ENCODE measurements around the gene CFAP46. TPM values are rescaled to one million over a fixed set of nuclear protein-coding genes. Genes with fewer than 3 reads are reported as not detected.

CFAP46 gene
- total RNA-seq, 1 donor from 2014 or later: 10.9 TPM

DNA sequence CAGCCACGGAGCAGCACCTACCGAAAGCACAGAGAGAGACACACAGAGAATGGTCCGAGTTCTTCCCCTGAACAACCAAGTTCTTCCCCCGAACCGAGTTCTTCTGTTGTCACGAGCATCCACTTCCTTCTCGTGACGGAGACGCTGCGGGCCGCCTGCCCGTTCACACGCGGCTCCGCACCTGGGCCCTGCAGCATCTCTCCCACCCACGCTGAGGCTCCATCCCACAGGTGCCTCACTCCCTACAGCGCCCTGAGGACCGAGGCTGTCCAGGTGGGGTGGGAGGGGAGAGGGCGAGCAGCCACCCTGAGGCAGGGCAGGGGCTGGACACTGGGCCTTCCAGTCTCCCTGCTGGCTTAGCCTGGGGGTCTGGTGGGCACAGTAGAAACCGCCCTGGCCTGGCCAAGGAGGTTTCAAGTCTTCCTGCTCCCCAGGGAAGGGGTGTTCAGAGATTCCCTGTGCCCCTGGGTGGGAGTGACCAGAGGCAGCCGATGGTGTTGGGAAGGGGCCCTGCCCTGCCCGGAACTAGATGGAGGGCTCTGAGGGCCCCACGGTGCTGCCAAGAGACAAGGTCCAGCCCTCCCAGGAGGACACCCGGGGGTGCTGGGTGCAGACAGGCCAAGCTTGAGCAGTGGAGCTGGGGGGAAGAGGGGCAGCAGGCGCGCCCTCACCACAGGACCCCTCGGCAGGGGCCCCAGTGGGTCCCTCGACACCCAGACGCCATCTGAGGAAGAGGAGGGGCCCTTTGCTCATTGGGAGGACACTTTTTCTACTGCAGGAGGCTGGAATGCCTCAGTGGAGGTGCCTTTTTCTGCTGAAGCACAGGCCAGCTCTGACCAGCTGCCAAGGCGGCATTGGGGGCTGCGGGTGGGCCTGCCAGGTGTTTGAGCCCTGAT lies 151.2 kb downstream of the CFAP46 start:
- Mint-ChIP-seq H3K27ac (no peak overlapping the region), H3K36me3 (no peaks in the 10 kb centered on the region), H3K27me3 (peaks cover 34% of the 10 kb centered on the region), H3K4me3 (no peak overlapping the region), H3K9me3 (no peaks in the 10 kb centered on the region), H3K4me1 (ENCODE audit: unreplicated experiment) (no peaks in the 10 kb centered on the region)
- TF ChIP-seq, protein P1, sequence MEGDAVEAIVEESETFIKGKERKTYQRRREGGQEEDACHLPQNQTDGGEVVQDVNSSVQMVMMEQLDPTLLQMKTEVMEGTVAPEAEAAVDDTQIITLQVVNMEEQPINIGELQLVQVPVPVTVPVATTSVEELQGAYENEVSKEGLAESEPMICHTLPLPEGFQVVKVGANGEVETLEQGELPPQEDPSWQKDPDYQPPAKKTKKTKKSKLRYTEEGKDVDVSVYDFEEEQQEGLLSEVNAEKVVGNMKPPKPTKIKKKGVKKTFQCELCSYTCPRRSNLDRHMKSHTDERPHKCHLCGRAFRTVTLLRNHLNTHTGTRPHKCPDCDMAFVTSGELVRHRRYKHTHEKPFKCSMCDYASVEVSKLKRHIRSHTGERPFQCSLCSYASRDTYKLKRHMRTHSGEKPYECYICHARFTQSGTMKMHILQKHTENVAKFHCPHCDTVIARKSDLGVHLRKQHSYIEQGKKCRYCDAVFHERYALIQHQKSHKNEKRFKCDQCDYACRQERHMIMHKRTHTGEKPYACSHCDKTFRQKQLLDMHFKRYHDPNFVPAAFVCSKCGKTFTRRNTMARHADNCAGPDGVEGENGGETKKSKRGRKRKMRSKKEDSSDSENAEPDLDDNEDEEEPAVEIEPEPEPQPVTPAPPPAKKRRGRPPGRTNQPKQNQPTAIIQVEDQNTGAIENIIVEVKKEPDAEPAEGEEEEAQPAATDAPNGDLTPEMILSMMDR (conservative IDR thresholded peaks at IDR 0.05): no peak
- DNase-seq (ENCODE audit: extremely low spot score, unreplicated experiment): no peak

DNA sequence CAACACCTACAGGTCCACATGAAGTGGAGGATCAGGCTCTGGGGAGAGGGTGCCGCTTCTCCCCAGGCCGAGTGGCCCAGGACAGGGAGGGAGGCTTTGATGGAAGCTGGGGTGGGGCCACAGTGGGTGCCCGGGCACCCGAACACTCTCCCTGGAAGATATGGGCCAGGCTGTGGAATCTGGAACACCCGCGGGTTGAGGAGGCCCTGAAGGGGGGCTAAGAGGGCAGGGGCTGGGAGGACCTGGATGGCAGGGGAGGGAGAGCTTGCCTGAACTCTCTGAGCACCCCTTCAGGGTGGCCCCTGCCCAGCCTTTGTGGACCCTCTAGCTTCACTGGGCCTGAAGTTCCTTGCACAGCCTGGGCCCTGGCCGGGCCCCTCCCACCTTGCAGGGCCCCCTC lies 151.9 kb downstream of the CFAP46 start:
- H3K4me3 Mint-ChIP-seq: no peak overlapping the region
- H3K27ac Mint-ChIP-seq: no peak overlapping the region
- H3K27me3 Mint-ChIP-seq: peaks cover 31% of the 10 kb centered on the region
- H3K9me3 Mint-ChIP-seq: no peaks in the 10 kb centered on the region
- no peaks in the 10 kb centered on the region for H3K4me1 Mint-ChIP-seq (ENCODE audit: unreplicated experiment)
- no peak for DNase-seq (ENCODE audit: extremely low spot score, unreplicated experiment)
- no peaks in the 10 kb centered on the region for H3K36me3 Mint-ChIP-seq
- TF ChIP-seq, protein P1 (conservative IDR thresholded peaks at IDR 0.05): no peak

DNA sequence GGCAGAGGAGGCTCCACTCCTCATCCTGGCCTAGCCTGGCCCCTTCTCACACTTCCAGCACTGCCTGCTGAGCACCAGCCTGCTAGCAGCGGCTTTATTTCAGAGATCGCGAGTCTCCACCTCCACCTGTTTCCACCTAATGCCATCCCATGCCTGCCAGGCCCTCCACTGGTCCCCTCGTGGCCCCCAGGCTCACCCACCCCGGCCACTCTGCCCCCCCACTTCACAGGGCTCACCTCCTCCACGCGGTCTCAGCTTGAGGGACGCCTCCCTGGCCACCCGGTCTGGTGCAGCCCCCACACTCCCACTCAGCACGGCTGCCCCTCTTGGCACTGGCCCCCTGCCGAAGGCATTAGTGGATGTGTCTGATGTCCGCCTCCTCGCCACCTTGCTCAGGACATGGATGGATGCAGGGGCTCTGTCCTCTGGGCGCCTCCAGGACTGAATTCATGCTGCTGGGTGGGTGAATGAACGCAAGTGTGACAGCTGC lies 152.7 kb downstream of the CFAP46 start:
- Mint-ChIP-seq H3K27ac (no peak overlapping the region), H3K9me3 (no peaks in the 10 kb centered on the region), H3K4me1 (ENCODE audit: unreplicated experiment) (no peaks in the 10 kb centered on the region), H3K4me3 (no peak overlapping the region), H3K36me3 (no peaks in the 10 kb centered on the region), H3K27me3 (peaks cover 31% of the 10 kb centered on the region)
- TF ChIP-seq, protein P1 (conservative IDR thresholded peaks at IDR 0.05): no peak
- no peak for DNase-seq (ENCODE audit: extremely low spot score, unreplicated experiment)

DNA sequence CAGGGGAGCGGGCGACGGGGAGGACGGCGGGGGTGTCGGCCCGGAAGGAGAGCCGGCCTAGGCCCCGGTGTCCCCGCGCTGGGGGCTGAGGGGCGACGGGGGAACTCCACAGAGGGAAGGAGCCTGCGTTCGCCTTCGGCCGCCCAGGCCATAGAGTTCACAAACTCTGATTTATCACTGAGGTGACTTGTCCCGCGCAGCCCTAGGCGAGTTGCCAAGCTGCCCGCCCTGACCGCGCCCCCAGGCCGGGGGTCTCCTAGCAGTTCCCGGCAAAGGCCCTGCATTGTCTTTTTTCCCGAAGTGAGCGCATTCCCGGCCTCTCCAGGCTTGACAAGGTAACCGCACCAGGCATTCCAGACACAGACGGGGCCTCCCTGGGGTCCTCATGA lies 153.5 kb downstream of the CFAP46 start:
- Mint-ChIP-seq H3K4me1 (ENCODE audit: unreplicated experiment) (no peaks in the 10 kb centered on the region), H3K9me3 (no peaks in the 10 kb centered on the region), H3K4me3 (no peak overlapping the region), H3K27ac (no peak overlapping the region), H3K27me3 (peaks cover 36% of the 10 kb centered on the region), H3K36me3 (no peaks in the 10 kb centered on the region)
- TF ChIP-seq, protein P1 (conservative IDR thresholded peaks at IDR 0.05): no peak
- DNase-seq (ENCODE audit: extremely low spot score, unreplicated experiment): no peak

DNA sequence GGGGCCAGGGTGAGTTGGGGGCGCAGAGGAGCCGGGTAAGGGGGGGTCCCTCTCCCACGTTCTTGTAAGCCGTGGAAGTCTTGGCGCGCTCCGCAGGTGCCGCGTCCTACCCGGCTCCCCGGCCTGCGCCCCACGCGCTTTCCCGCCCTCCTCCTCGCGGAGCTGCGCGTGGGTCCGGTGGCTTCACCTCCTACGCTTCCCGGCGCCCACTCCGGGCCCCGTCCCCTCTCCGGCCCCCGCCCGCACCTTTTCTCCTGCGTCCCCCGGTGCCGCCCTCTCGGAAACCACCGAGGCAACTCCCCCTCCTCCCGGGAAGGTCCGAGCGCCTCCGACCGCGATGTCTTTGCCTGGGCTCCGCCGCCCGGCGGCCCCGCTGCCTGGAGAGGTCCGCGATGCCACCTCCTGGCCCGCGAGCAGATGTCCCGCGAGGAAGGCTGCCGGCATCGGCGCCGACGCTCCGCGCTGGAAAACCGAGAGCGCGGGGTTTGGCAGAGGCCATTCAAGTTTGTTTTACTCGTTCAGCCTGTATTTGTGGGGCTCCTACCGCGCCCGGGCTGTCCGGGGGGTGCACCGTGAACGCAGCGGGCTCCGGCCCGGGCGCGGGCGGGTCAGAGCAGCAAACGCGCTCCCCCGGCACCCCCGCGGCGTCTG lies 154.1 kb downstream of the CFAP46 start:
- peaks cover 41% of the 10 kb centered on the region for H3K27me3 Mint-ChIP-seq
- TF ChIP-seq, protein P1 (conservative IDR thresholded peaks at IDR 0.05): peak; percentile 46
- H3K27ac Mint-ChIP-seq: no peak overlapping the region

More for the DNA sequence above, 154.1 kb downstream of the CFAP46 start:
- Mint-ChIP-seq H3K9me3 (no peaks in the 10 kb centered on the region), H3K36me3 (no peaks in the 10 kb centered on the region), H3K4me1 (ENCODE audit: unreplicated experiment) (no peaks in the 10 kb centered on the region), H3K4me3 (no peak overlapping the region)
- DNase-seq (ENCODE audit: extremely low spot score, unreplicated experiment): no peak

All from type B pancreatic cell (in vitro differentiated cells).